GM19351 (cell line): Measurements from ENCODE around the gene CFD.
"Not testable (repeated sequence)": the region's sequence is repeated elsewhere in the genome, so short reads cannot be mapped to it uniquely, and the experiment has no call there.

ENCODE experiments used
- ATAC-seq: cut with Tn5 transposase; IDR thresholded peaks from one replicate; pipeline ENCODE4 v1.9.1; 2021; ENCODE audit warnings: mild to moderate bottlenecking, moderate library complexity; ENCODE audit not compliant: unreplicated experiment

The CFD gene

GRCh38 chr19:852136-853013, 7.1 kb upstream of the CFD start, which contains the start of gene ELANE:
TSS of gene ELANE (plus strand) at chr19:852303. CDS start at chr19:852329, 26 bp downstream.
- no peak for ATAC-seq

- no peak for ATAC-seq
These were observed 6.4 kb upstream of the CFD start for GRCh38 chr19:853014-853585.

- not testable (repeated sequence) for ATAC-seq
These were observed 5.7 kb upstream of the CFD start for GRCh38 chr19:853614-854220.

GRCh38 chr19:854549-854948, 4.9 kb upstream of the CFD start:
- no peak for ATAC-seq

- no peak for ATAC-seq
These were observed 4.3 kb upstream of the CFD start for GRCh38 chr19:855142-855541.

- ATAC-seq = no peak
These were observed 3.8 kb upstream of the CFD start for GRCh38 chr19:855566-856120.

- no peak for ATAC-seq
These were observed 1.2 kb upstream of the CFD start for GRCh38 chr19:858284-858683.

- no peak for ATAC-seq
These were observed 1.8 kb downstream of the CFD start for GRCh38 chr19:861141-861755.

GRCh38 chr19:861756-862580, 2.5 kb downstream of the CFD start:
- ATAC-seq = no peak

- ATAC-seq = no peak
These were observed 3.3 kb downstream of the CFD start for GRCh38 chr19:862581-863314.

- ATAC-seq = no peak
These were observed 3.8 kb downstream of the CFD start for GRCh38 chr19:863315-863620.

GRCh38 chr19:866769-867300, 7.4 kb downstream of the CFD start:
- ATAC-seq = no peak

- no peak for ATAC-seq
These were observed 7.9 kb downstream of the CFD start for GRCh38 chr19:867301-867793.

GRCh38 chr19:867855-868457, 8.5 kb downstream of the CFD start:
- ATAC-seq = no peak

GRCh38 chr19:868458-869244, 9.2 kb downstream of the CFD start:
- ATAC-seq = no peak

- no peak for ATAC-seq
These were observed 10.0 kb downstream of the CFD start for GRCh38 chr19:869245-870177.

- no peak for ATAC-seq
These were observed 10.8 kb downstream of the CFD start for GRCh38 chr19:870314-870713.
